Fibroblast of villous mesenchyme (primary cell): ENCODE measurements around the gene ANO4. TPM values are rescaled to one million over a fixed set of nuclear protein-coding genes. Genes with fewer than 3 reads are reported as not detected.
A peak's percentile ranks its signal among the peaks of the same experiment; 100 is the strongest.

ENCODE experiments used
- DNase-seq: peaks from one replicate; pipeline ENCODE4 v3.0.0-alpha.2; 2010; ENCODE audit warnings: low read depth
- H3K4me3 ChIP-seq: 2 replicates; pipeline ENCODE4 v1.5.1; 2011; ENCODE audit warnings: low read depth, mild to moderate bottlenecking, low read length
- CTCF ChIP-seq: IDR thresholded peaks from 2 replicates; pipeline ENCODE4 v1.5.1; 2012; ENCODE audit warnings: low read depth, mild to moderate bottlenecking, low read length; ENCODE audit not compliant: insufficient read depth
- total RNA-seq: library from RNA; depleted of rRNA; stranded (reverse); fragments of >200 nt; gene quantifications from 2 replicates; pipeline ENCODE4 v1.2.3, GENCODE V29; 2012

Gene ANO4
- total RNA-seq, 1 donor = 13.8 TPM

- TF ChIP-seq CTCF = no peak
- H3K4me3 ChIP-seq = no peak overlapping the region
- peak; percentile 48 for DNase-seq
Measured at GRCh38 chr12:100799770-100800169, 5.2 kb downstream of the ANO4 start.

- no peak for TF ChIP-seq CTCF
Measured at GRCh38 chr12:100800723-100801122, 6.1 kb downstream of the ANO4 start.

GRCh38 chr12:100801320-100801719 lies 6.7 kb downstream of the ANO4 start:
- no peak overlapping the region for H3K4me3 ChIP-seq
- no peak for DNase-seq
- TF ChIP-seq CTCF = no peak

More at GRCh38 chr12:100800723-100801122, 6.1 kb downstream of the ANO4 start:
- DNase-seq = no peak
- no peak overlapping the region for H3K4me3 ChIP-seq

GRCh38 chr12:100808777-100809176 lies 14.2 kb downstream of the ANO4 start:
- no peak overlapping the region for H3K4me3 ChIP-seq
- TF ChIP-seq CTCF = no peak
- DNase-seq = no peak

GRCh38 chr12:100820314-100820713 lies 25.7 kb downstream of the ANO4 start:
- peak; percentile 43 for DNase-seq
- no peak overlapping the region for H3K4me3 ChIP-seq
- TF ChIP-seq CTCF = no peak

- DNase-seq = peak; percentile 65
- H3K4me3 ChIP-seq = no peak overlapping the region
- no peak for TF ChIP-seq CTCF
Measured at GRCh38 chr12:100823963-100824362, 29.4 kb downstream of the ANO4 start.

GRCh38 chr12:100824476-100824875 lies 29.9 kb downstream of the ANO4 start:
- no peak for TF ChIP-seq CTCF
- no peak for DNase-seq
- H3K4me3 ChIP-seq = no peak overlapping the region
